Adrenal gland (tissue), 5 donors: ENCODE data around the gene ITGA11.

Experiments used
- POLR2A ChIP-seq, 2 donors: fragments of 450-650 bp; IDR thresholded peaks; one replicate each; pipeline ENCODE4 v1.6.1; 2017; ENCODE audit warnings: antibody characterized with exemption in 2 of 2, mild to moderate bottlenecking in 2 of 2, moderate library complexity in 1 of 2
- TF ChIP-seq, protein P1 (sequence below), 6 experiments: fragments of 450-650 bp in 4 of 6; fragments of 200-600 bp in 2 of 6; sonication (generic) in 1 of 6; IDR thresholded peaks; 1 replicate in 5 of 6; 2 replicates in 1 of 6; pipeline versions ENCODE4 v1.5.1 to v1.8.0; 2016 to 2021; ENCODE audit warnings: antibody characterized with exemption in 6 of 6, mild to moderate bottlenecking in 2 of 6, moderate library complexity in 1 of 6
- donor health status: DM: no; HTN: no; CAD: no.

DNA sequence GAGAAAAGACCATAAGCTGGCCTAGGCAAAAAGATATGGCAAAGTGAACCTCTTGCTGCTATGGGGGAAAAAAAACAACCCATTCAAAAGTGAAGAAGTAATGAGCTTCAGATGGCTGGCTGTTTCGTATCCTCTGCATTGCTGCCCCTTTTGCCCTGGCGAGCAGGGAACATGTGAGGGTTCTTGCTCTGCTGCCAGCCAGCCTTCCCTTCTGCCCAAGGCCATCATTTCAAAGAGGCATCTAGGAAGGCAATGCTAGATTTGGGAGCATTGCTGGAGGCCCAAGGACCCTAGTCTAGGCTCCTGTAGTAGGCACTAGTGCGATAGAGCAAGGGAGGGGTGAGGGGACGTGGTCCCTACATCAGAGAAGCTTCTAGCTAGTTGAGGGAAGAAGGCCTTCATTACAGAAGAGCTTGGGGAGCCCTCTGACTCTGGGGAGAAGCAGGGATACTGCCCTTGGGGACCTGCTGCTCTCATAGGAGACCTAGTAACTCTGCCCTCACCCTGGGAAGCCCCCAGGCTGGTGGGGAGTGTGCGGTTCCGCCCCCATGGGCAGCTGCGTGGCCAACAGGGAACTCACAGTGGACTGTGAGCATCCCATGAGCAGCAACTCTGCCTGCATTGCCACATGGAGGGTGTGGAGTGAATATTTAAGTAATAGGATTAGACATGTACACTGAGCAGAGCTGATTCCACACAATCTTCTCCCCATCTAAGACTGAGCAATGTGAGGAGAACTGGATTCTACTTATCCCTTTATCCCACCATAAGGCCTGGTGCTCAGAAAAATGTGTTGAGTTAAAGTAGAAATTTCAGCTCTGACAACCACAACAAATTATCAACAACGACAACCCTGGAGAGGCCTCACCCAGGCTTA is 21.3 kb downstream of the ITGA11 start:
- TF ChIP-seq, protein P1, sequence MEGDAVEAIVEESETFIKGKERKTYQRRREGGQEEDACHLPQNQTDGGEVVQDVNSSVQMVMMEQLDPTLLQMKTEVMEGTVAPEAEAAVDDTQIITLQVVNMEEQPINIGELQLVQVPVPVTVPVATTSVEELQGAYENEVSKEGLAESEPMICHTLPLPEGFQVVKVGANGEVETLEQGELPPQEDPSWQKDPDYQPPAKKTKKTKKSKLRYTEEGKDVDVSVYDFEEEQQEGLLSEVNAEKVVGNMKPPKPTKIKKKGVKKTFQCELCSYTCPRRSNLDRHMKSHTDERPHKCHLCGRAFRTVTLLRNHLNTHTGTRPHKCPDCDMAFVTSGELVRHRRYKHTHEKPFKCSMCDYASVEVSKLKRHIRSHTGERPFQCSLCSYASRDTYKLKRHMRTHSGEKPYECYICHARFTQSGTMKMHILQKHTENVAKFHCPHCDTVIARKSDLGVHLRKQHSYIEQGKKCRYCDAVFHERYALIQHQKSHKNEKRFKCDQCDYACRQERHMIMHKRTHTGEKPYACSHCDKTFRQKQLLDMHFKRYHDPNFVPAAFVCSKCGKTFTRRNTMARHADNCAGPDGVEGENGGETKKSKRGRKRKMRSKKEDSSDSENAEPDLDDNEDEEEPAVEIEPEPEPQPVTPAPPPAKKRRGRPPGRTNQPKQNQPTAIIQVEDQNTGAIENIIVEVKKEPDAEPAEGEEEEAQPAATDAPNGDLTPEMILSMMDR (IDR thresholded peaks at IDR 0.05): no peak
- TF ChIP-seq POLR2A (IDR thresholded peaks at IDR 0.05): no peak
